B cell (primary cell): Measurements from ENCODE around the gene ARL16.

Experiments
- EZH2 ChIP-seq: IDR thresholded peaks from 2 replicates; pipeline ENCODE4 v1.6.1; 2012; ENCODE audit warnings: borderline replicate concordance, low read depth, mild to moderate bottlenecking, moderate library complexity, low read length; ENCODE audit not compliant: insufficient read depth, poor library complexity, severe bottlenecking
- TF ChIP-seq, protein P1 (sequence below): fragments of 200-600 bp; IDR thresholded peaks from one replicate; pipeline ENCODE4 v1.8.0; 2022; ENCODE audit warnings: antibody characterized with exemption, mild to moderate bottlenecking

DNA sequence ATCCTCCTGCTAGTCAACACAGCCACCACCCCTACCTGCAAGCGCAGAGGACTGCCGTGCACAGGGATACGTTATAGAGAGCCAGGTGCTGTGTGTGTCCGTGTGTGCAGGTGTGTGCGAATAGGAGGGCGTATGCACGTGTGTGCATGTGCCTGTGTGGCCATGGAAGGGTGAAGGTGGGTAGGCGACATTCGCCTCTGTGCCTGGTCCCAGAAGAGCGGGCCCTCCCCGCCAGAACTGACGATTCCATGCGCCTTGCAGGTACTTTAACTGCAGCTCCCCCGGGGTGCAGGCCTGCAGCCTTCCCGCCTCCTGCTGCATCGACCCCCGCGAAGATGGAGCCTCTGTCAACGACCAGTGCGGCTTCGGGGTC is 36.0 kb downstream of the ARL16 start:
- TF ChIP-seq, protein P1, sequence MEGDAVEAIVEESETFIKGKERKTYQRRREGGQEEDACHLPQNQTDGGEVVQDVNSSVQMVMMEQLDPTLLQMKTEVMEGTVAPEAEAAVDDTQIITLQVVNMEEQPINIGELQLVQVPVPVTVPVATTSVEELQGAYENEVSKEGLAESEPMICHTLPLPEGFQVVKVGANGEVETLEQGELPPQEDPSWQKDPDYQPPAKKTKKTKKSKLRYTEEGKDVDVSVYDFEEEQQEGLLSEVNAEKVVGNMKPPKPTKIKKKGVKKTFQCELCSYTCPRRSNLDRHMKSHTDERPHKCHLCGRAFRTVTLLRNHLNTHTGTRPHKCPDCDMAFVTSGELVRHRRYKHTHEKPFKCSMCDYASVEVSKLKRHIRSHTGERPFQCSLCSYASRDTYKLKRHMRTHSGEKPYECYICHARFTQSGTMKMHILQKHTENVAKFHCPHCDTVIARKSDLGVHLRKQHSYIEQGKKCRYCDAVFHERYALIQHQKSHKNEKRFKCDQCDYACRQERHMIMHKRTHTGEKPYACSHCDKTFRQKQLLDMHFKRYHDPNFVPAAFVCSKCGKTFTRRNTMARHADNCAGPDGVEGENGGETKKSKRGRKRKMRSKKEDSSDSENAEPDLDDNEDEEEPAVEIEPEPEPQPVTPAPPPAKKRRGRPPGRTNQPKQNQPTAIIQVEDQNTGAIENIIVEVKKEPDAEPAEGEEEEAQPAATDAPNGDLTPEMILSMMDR = no peak
- no peak for TF ChIP-seq EZH2
